PC-3 (cell line): Measurements from ENCODE around the gene SCAP. TPM values are rescaled to one million over a fixed set of nuclear protein-coding genes. Genes with fewer than 3 reads are reported as not detected.
A peak's percentile ranks its signal among the peaks of the same experiment; 100 is the strongest.

Experiments
- ATAC-seq: fragments of 200-7000 bp; cut with Tn5 transposase; 2 replicates; pipeline ENCODE4 v1.9.1; 2020; ENCODE audit warnings: mild to moderate bottlenecking, moderate library complexity
- BruUV-seq: library from RNA; stranded (reverse); fragments of 400-500 nt; replicated peaks from 2 replicates; lab custom pipeline; 2021; lab: Mats Ljungman, UMichigan
- CTCF ChIA-PET: fragments of 300-600 bp; sonication (Branson Sonifier 250); formaldehyde crosslinking; loops from one replicate; lab custom pipeline; 2022; ENCODE audit warnings: antibody characterized with exemption; lab: Charles Lee
- POLR2A ChIA-PET: fragments of 300-600 bp; sonication (Branson Sonifier 250); formaldehyde crosslinking; loops from one replicate; lab custom pipeline; 2022; ENCODE audit warnings: antibody characterized with exemption; ENCODE audit not compliant: unreplicated experiment; lab: Charles Lee
- DNase-seq: peaks from one replicate; pipeline ENCODE4 v3.0.0-alpha.2; 2015
- H2AFZ ChIP-seq: fragments of 300-600 bp; sonication (generic); 2 replicates; pipeline ENCODE4 v1.6.0; 2016; ENCODE audit warnings: antibody characterized with exemption, low read length
- H3F3A ChIP-seq: fragments of 300-600 bp; sonication (generic); one replicate; pipeline ENCODE4 v1.6.0; 2017; ENCODE audit warnings: antibody characterized with exemption, low read length, control low read depth, mild to moderate bottlenecking; ENCODE audit not compliant: unreplicated experiment
- H3K27ac ChIP-seq: fragments of 300-600 bp; sonication (generic); 2 replicates; pipeline ENCODE4 v1.5.1; 2016; ENCODE audit warnings: mild to moderate bottlenecking, low read length
- H3K27me3 ChIP-seq: fragments of 300-600 bp; sonication (generic); 2 replicates; pipeline ENCODE4 v1.6.1; 2016; ENCODE audit warnings: low read length, mixed read lengths
- H3K36me3 ChIP-seq: fragments of 300-600 bp; sonication (generic); 2 replicates; pipeline ENCODE4 v1.6.1; 2016; ENCODE audit warnings: low read depth, mixed run types, low read length, mixed read lengths
- H3K4me1 ChIP-seq: fragments of 300-600 bp; sonication (generic); 2 replicates; pipeline ENCODE4 v1.5.1; 2016; ENCODE audit warnings: low read length; ENCODE audit not compliant: insufficient read depth
- H3K4me2 ChIP-seq: fragments of 300-600 bp; sonication (generic); 2 replicates; pipeline ENCODE4 v1.6.0; 2016; ENCODE audit warnings: low read length
- H3K4me3 ChIP-seq: fragments of 300-600 bp; sonication (generic); 2 replicates; pipeline ENCODE4 v1.5.1; 2016; ENCODE audit warnings: mild to moderate bottlenecking, low read length, mixed read lengths
- H3K79me2 ChIP-seq: fragments of 300-600 bp; sonication (generic); 2 replicates; pipeline ENCODE4 v1.6.1; 2017; ENCODE audit warnings: low read length, mixed read lengths
- H3K9ac ChIP-seq: fragments of 300-600 bp; sonication (generic); 2 replicates; pipeline ENCODE4 v1.6.0; 2016; ENCODE audit warnings: mild to moderate bottlenecking, low read length
- H3K9me2 ChIP-seq: fragments of 300-600 bp; sonication (generic); replicated peaks from 2 replicates; pipeline ENCODE4 v1.6.1; 2016; ENCODE audit warnings: mixed run types, low read length, mixed read lengths
- H3K9me3 ChIP-seq: fragments of 300-600 bp; sonication (generic); 2 replicates; pipeline ENCODE4 v1.6.1; 2016; ENCODE audit warnings: low read length, mixed read lengths
- H4K20me1 ChIP-seq: fragments of 300-600 bp; sonication (generic); 2 replicates; pipeline ENCODE4 v1.6.1; 2016; ENCODE audit warnings: low read length, mixed read lengths
- EZH2 ChIP-seq: fragments of 300-600 bp; sonication (generic); IDR thresholded peaks from one replicate; pipeline ENCODE4 v1.6.1; 2017; ENCODE audit warnings: antibody characterized with exemption, mild to moderate bottlenecking, low read length; ENCODE audit not compliant: unreplicated experiment
- EZH2phosphoT487 ChIP-seq: fragments of 300-600 bp; sonication (generic); IDR thresholded peaks from 2 replicates; pipeline ENCODE4 v1.6.1; 2018; ENCODE audit warnings: mild to moderate bottlenecking, antibody characterized with exemption, low read length, borderline replicate concordance
- intact Hi-C: fragments of 100-400 bp; cut with micrococcal nuclease; formaldehyde crosslinking; loops from 2 replicates; pipeline ENCODE4 v1.9.0; 2023
- total RNA-seq: library from RNA; depleted of rRNA; stranded (reverse); fragments of >200 nt; gene quantifications from 2 replicates; pipeline ENCODE4 v1.2.3, GENCODE V29; 2014
- TF ChIP-seq, protein P1 (sequence below): fragments of 300-600 bp; sonication (generic); conservative IDR thresholded peaks from 2 replicates; pipeline ENCODE4 v1.5.1; 2017; ENCODE audit warnings: antibody characterized with exemption, low read depth, mild to moderate bottlenecking, low read length

The SCAP gene
- total RNA-seq, 1 experiment from 2014 or later = 84.7 TPM

DNA sequence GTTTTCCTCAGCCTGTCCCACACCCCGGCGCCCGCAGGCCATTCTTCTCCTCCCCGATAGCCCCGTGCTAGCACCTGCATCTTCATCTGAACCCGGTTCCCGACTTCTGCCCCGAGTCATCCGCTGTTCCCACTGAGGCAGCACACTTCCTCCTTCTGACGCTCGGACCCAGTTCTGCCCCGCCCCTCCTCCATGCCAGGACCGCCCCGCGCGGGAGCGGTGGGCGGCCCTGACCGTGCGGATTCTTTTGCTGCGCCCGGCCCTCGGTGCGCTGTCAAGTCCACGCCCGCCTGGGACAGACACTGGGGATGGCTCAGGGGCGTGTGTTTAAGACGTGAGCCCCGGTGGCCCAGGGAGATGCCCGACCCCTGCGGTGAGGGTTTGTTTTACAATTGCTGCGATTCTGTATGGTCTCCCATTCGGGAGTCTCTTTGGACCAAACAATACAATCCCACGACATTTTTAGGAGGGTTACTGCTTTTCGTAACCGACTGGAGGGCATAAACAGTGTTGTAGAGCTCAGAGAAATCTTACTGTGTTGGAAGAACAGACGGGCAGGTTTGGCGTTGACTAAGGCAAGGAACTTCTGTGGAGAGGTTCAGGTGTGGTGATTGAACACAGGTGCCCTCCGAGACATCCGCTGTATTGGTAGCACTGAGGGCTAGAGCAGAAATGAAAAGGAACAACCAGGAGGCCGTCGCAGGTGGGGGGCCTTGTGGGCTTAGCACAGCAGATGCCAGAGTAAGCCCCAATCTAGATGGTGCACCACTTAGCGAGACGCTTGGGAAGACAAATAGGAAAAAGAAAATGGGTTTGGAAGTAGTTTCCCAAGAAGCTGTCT, 94.2 kb downstream of the SCAP start:
- TF ChIP-seq EZH2 = no peak
- TF ChIP-seq, protein P1, sequence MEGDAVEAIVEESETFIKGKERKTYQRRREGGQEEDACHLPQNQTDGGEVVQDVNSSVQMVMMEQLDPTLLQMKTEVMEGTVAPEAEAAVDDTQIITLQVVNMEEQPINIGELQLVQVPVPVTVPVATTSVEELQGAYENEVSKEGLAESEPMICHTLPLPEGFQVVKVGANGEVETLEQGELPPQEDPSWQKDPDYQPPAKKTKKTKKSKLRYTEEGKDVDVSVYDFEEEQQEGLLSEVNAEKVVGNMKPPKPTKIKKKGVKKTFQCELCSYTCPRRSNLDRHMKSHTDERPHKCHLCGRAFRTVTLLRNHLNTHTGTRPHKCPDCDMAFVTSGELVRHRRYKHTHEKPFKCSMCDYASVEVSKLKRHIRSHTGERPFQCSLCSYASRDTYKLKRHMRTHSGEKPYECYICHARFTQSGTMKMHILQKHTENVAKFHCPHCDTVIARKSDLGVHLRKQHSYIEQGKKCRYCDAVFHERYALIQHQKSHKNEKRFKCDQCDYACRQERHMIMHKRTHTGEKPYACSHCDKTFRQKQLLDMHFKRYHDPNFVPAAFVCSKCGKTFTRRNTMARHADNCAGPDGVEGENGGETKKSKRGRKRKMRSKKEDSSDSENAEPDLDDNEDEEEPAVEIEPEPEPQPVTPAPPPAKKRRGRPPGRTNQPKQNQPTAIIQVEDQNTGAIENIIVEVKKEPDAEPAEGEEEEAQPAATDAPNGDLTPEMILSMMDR = no peak
- TF ChIP-seq EZH2phosphoT487 = no peak
- Histone ChIP-seq H3F3A (no peaks in the 10 kb centered on the region), H3K79me2 (peaks cover 72% of the 10 kb centered on the region), H3K27me3 (no peaks in the 10 kb centered on the region), H3K4me2 (peak overlapping the region; percentile 92), H3K36me3 (peaks cover 4% of the 10 kb centered on the region; the same call in 1 of the 2 replicates), H3K27ac (peak overlapping the region; percentile 86), H3K9ac (peak overlapping the region; percentile 96), H3K9me3 (no peaks in the 10 kb centered on the region), H3K9me2 (no peaks in the 10 kb centered on the region), H3K4me1 (peaks cover 32% of the 10 kb centered on the region), H3K4me3 (peak overlapping the region; percentile 77), H2AFZ (peak overlapping the region; percentile 72), H4K20me1 (peaks cover 28% of the 10 kb centered on the region)
- BruUV-seq = TSS peak; percentile 59
- ChIA-PET CTCF (no interaction called here), POLR2A (interaction anchor here (0.6 to 0.7 kb wide), 2 partner anchors 17 to 489 kb away, joined by 3 to 5 read pairs; no protein-coding TSS in a partner anchor)
- peak; percentile 86 for DNase-seq
- intact Hi-C loops = loop anchor here (10.0 kb wide), 2 partner anchors 97 to 1173 kb away; partner anchors contain the start of genes KIF9, KLHL18 and PFKFB4
- peak; percentile 80 for ATAC-seq

DNA sequence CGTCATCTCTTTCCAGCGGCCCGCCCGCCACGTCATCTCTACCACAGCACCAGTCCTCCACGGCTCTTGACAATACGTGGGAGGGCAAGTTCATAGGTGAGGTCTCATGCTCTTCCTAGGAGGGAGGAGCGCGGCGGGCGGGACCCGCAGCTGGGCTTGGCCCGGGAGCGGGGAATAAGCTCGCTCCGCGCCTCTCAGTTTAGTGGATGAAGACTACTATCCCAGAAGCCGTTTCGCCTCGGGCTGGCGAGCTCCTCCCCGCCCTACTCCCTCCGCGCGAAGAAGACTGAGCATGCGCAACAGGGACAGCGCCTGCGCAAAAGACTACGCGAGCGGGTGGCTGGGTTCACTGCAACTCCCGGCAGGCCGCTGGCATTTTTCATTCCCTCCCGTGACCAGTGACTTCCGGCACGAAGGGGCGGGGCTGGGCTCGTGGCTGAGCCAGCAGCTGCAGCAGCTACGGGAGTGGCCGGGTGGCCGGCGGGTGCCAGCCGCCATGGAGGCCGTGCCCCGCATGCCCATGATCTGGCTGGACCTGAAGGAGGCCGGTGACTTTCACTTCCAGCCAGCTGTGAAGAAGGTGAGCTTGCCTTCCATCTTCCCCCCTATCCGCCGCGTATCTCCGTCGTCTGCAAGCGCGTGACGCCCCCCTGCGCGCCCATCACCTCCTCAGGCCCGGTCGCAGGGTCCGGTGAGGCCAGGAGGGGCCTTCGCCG, 95.0 kb downstream of the SCAP start, which contains the start of gene PTPN23:
Gene PTPN23, plus strand, starts transcription at position 421 of the 716 bp plus-strand sequence. Its CDS starts 76 bp downstream, at position 497.
- H3K36me3 ChIP-seq = 0 out of 2 replicates have a peak, but pooled peaks cover 3% of the 10 kb centered on the region
- DNase-seq (peak; percentile 99), ATAC-seq (peak; percentile 79)
- POLR2A ChIA-PET = interaction anchor here (0.5 to 0.7 kb wide), 4 partner anchors 16 to 808 kb away, joined by 3 to 5 read pairs (median 4); partner anchors contain the start of gene CDC25A
- peak within 1 kb of the TSS; percentile 77 for H3K4me3 ChIP-seq
- peak within 1 kb of the TSS; percentile 86 for H3K27ac ChIP-seq
- H3K9ac ChIP-seq = peak within 1 kb of the TSS; percentile 96
- BruUV-seq = TSS peak; percentile 60
- H3K9me3 ChIP-seq = no peaks in the 10 kb centered on the region
- peak within 1 kb of the TSS; percentile 92 for H3K4me2 ChIP-seq
- H3F3A ChIP-seq = no peaks in the 10 kb centered on the region
- no peaks in the 10 kb centered on the region for H3K9me2 ChIP-seq
- H2AFZ ChIP-seq = peak within 1 kb of the TSS; percentile 79
- peaks cover 25% of the 10 kb centered on the region for H4K20me1 ChIP-seq
- H3K27me3 ChIP-seq = no peaks in the 10 kb centered on the region
- H3K79me2 ChIP-seq = peaks cover 65% of the 10 kb centered on the region
- H3K4me1 ChIP-seq = peaks cover 31% of the 10 kb centered on the region
- TF ChIP-seq EZH2 (no peak), EZH2phosphoT487 (no peak)
- TF ChIP-seq, protein P1 = no peak
- CTCF ChIA-PET = interaction anchor here (0.5 to 0.6 kb wide), 2 partner anchors 27 to 1869 kb away, joined by 6 to 7 read pairs; no protein-coding TSS in a partner anchor
- intact Hi-C loops = loop anchor here (10.0 kb wide), 2 partner anchors 96 to 1174 kb away; partner anchors contain the start of genes KIF9, KLHL18 and PFKFB4
